ENCODE data around the gene FAM78B. TPM values are rescaled to one million over a fixed set of nuclear protein-coding genes. Genes with fewer than 3 reads are reported as not detected.

Gene FAM78B, protein sequence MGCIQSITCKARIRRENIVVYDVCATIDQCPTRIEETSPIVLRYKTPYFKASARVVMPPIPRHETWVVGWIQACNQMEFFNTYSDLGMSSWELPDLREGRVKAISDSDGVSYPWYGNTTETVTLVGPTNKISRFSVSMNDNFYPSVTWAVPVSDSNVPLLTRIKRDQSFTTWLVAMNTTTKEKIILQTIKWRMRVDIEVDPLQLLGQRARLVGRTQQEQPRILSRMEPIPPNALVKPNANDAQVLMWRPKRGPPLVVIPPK
- polyA plus RNA-seq = 1 to 10 TPM in 1 of 4 donors, under 1 TPM in 3; 0.22 to 1.3 (median 0.86) TPM
- long read RNA-seq, donor 1 = 0 reads
- long read RNA-seq, donor 2 = 0 reads
- long read RNA-seq, donor 3 = 0 reads
- long read RNA-seq, donor 4 = 0 reads
- long read RNA-seq, donor 5 = 0 reads
- long read RNA-seq, donor 6 = 0 reads
- long read RNA-seq, donor 7 = 0 reads
- long read RNA-seq, donor 8, partial matches to known transcripts = 0 of 1 reads
- long read RNA-seq, donor 8, other reads (novel, unspliced or antisense) = 0 of 1 reads
- long read RNA-seq, donor 9 = 0 reads
- long read RNA-seq, donor 10, partial matches to known transcripts = 0 of 3 reads
- long read RNA-seq, donor 10, other reads (novel, unspliced or antisense) = 0 of 3 reads

- Histone ChIP-seq H3K9me3 (ENCODE audit: control insufficient read depth in 2 of 2, insufficient read depth in 1 of 2, low read depth in 1 of 2, low read length in 1 of 2) (no peaks in the 10 kb centered on the region), H3K4me1 (ENCODE audit: control insufficient read depth in 3 of 3, insufficient read depth in 2 of 3, low read depth in 1 of 3, low read length in 2 of 3) (peaks cover 0 to 16% (median 8%) of the 10 kb centered on the region in 3 donors), H3K27ac (ENCODE audit: low read depth in 1 of 3, low read length in 2 of 3) (peak within 1 kb of the TSS; percentile 46 to 53 (median 52)), H3K4me3 (ENCODE audit: low read depth in 1 of 3, low read length in 3 of 3) (peak within 1 kb of the TSS; percentile 46 to 69 (median 64)), H3K36me3 (ENCODE audit: control insufficient read depth in 3 of 3, insufficient read depth in 2 of 3, low read depth in 1 of 3, low read length in 3 of 3) (no peaks in the 10 kb centered on the region), H3K27me3 (ENCODE audit: control insufficient read depth in 3 of 3, insufficient read depth in 3 of 3, low read length in 3 of 3) (peaks cover 4 to 34% (median 4%) of the 10 kb centered on the region in 3 donors)
- no peak for FAIRE-seq
- 1 to 2% (median 2%) methylated on average over 33 to 64 of the region's 64 CpGs for WGBS, 3 donors
- peak; percentile 88 to 93 for DNase-seq
Observed at GRCh38 chr1:166166698-166167571, at the start of gene FAM78B. TSS of gene FAM78B (minus strand) at chr1:166167001. CDS start at chr1:166166248, 753 bp downstream.

DNA sequence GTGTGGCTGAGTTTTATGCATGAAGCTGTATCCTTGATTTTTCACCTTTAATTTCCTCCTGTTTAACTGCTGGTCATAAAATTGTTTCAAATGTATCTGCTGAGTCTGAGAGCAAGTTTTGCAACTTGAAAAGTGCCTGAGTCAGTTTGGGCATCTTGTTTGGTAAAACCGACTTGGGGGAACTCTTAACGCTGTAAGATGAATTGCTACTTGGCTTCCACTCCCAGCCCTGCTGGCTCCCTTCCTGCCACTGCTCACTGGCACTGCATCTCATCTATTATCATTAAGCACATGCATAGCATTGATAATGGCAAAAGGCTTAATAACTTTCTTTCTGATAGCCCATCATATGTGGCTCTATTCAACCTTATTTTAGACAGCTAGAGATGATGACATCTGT is 35.7 kb upstream of the FAM78B start:
- WGBS, 3 donors = 76 to 88% (median 78%) methylated on average over 2 of the region's 2 CpGs
- FAIRE-seq = no peak

GRCh38 chr1:166200743-166201142 is 33.9 kb upstream of the FAM78B start:
- Histone ChIP-seq H3K27ac (ENCODE audit: low read depth in 1 of 3, low read length in 2 of 3) (no peak overlapping the region), H3K27me3 (ENCODE audit: control insufficient read depth in 3 of 3, insufficient read depth in 3 of 3, low read length in 3 of 3) (no peaks in the 10 kb centered on the region), H3K4me1 (ENCODE audit: control insufficient read depth in 3 of 3, insufficient read depth in 2 of 3, low read depth in 1 of 3, low read length in 2 of 3) (no peaks in the 10 kb centered on the region), H3K36me3 (ENCODE audit: control insufficient read depth in 3 of 3, insufficient read depth in 2 of 3, low read depth in 1 of 3, low read length in 3 of 3) (no peaks in the 10 kb centered on the region), H3K4me3 (ENCODE audit: low read depth in 1 of 3, low read length in 3 of 3) (no peak overlapping the region), H3K9me3 (ENCODE audit: control insufficient read depth in 2 of 2, insufficient read depth in 1 of 2, low read depth in 1 of 2, low read length in 1 of 2) (no peaks in the 10 kb centered on the region)
- DNase-seq (no peak), FAIRE-seq (no peak)
- 76 to 85% (median 85%) methylated on average over 2 of the region's 2 CpGs for WGBS, 3 donors

More for the DNA sequence above, 35.7 kb upstream of the FAM78B start:
- Histone ChIP-seq H3K36me3 (ENCODE audit: control insufficient read depth in 3 of 3, insufficient read depth in 2 of 3, low read depth in 1 of 3, low read length in 3 of 3) (no peaks in the 10 kb centered on the region), H3K27me3 (ENCODE audit: control insufficient read depth in 3 of 3, insufficient read depth in 3 of 3, low read length in 3 of 3) (no peaks in the 10 kb centered on the region), H3K4me1 (ENCODE audit: control insufficient read depth in 3 of 3, insufficient read depth in 2 of 3, low read depth in 1 of 3, low read length in 2 of 3) (no peaks in the 10 kb centered on the region), H3K4me3 (ENCODE audit: low read depth in 1 of 3, low read length in 3 of 3) (no peak overlapping the region), H3K9me3 (ENCODE audit: control insufficient read depth in 2 of 2, insufficient read depth in 1 of 2, low read depth in 1 of 2, low read length in 1 of 2) (no peaks in the 10 kb centered on the region), H3K27ac (ENCODE audit: low read depth in 1 of 3, low read length in 2 of 3) (no peak overlapping the region)
- no peak for DNase-seq

- no peaks in the 10 kb centered on the region for H3K36me3 ChIP-seq (ENCODE audit: control insufficient read depth in 3 of 3, insufficient read depth in 2 of 3, low read depth in 1 of 3, low read length in 3 of 3)
- FAIRE-seq (no peak), DNase-seq (peak; percentile 10 to 23)
- no peak overlapping the region for H3K27ac ChIP-seq (ENCODE audit: low read depth in 1 of 3, low read length in 2 of 3)
- no peak overlapping the region for H3K4me3 ChIP-seq (ENCODE audit: low read depth in 1 of 3, low read length in 3 of 3)
- no peaks in the 10 kb centered on the region for H3K4me1 ChIP-seq (ENCODE audit: control insufficient read depth in 3 of 3, insufficient read depth in 2 of 3, low read depth in 1 of 3, low read length in 2 of 3)
- 5 to 27% (median 18%) methylated on average over 1 of the region's 1 CpG for WGBS, 3 donors
- no peaks in the 10 kb centered on the region for H3K27me3 ChIP-seq (ENCODE audit: control insufficient read depth in 3 of 3, insufficient read depth in 3 of 3, low read length in 3 of 3)
- H3K9me3 ChIP-seq (ENCODE audit: control insufficient read depth in 2 of 2, insufficient read depth in 1 of 2, low read depth in 1 of 2, low read length in 1 of 2) = no peaks in the 10 kb centered on the region
Observed at GRCh38 chr1:166197597-166197996, 30.8 kb upstream of the FAM78B start.

DNA sequence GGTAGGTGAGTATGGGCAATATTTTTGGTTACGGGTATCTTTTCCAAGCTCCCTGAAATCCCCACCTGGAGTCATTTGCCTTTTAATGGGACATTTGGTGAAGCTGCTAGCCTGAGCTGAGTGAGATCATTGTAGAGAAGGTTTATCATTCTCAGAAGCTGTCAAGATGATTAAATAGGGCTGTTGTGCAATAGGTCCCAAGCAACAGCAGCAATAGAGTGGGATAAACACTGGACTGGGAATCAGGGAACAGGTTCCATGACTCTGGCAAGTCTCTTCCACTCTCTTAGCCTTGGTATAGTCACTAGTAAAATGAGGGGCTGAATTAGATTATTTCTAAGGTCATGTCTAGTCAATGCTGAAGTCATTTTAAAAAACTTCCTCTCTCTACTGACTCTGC is 30.3 kb upstream of the FAM78B start:
- no peaks in the 10 kb centered on the region for H3K27me3 ChIP-seq (ENCODE audit: control insufficient read depth in 3 of 3, insufficient read depth in 3 of 3, low read length in 3 of 3)
- no peaks in the 10 kb centered on the region for H3K9me3 ChIP-seq (ENCODE audit: control insufficient read depth in 2 of 2, insufficient read depth in 1 of 2, low read depth in 1 of 2, low read length in 1 of 2)
- no peak overlapping the region for H3K27ac ChIP-seq (ENCODE audit: low read depth in 1 of 3, low read length in 2 of 3)
- no peak overlapping the region for H3K4me3 ChIP-seq (ENCODE audit: low read depth in 1 of 3, low read length in 3 of 3)
- DNase-seq = peak; percentile 32 to 46
- FAIRE-seq = no peak
- WGBS, 3 donors = 31 to 60% (median 54%) methylated on average over 1 of the region's 1 CpG
- no peaks in the 10 kb centered on the region for H3K4me1 ChIP-seq (ENCODE audit: control insufficient read depth in 3 of 3, insufficient read depth in 2 of 3, low read depth in 1 of 3, low read length in 2 of 3)
- no peaks in the 10 kb centered on the region for H3K36me3 ChIP-seq (ENCODE audit: control insufficient read depth in 3 of 3, insufficient read depth in 2 of 3, low read depth in 1 of 3, low read length in 3 of 3)

- Histone ChIP-seq H3K36me3 (ENCODE audit: control insufficient read depth in 3 of 3, insufficient read depth in 2 of 3, low read depth in 1 of 3, low read length in 3 of 3) (no peaks in the 10 kb centered on the region), H3K27ac (ENCODE audit: low read depth in 1 of 3, low read length in 2 of 3) (no peak overlapping the region), H3K27me3 (ENCODE audit: control insufficient read depth in 3 of 3, insufficient read depth in 3 of 3, low read length in 3 of 3) (no peaks in the 10 kb centered on the region), H3K4me3 (ENCODE audit: low read depth in 1 of 3, low read length in 3 of 3) (no peak overlapping the region), H3K9me3 (ENCODE audit: control insufficient read depth in 2 of 2, insufficient read depth in 1 of 2, low read depth in 1 of 2, low read length in 1 of 2) (no peaks in the 10 kb centered on the region), H3K4me1 (ENCODE audit: control insufficient read depth in 3 of 3, insufficient read depth in 2 of 3, low read depth in 1 of 3, low read length in 2 of 3) (no peaks in the 10 kb centered on the region)
- DNase-seq (no peak), FAIRE-seq (no peak)
- WGBS, 3 donors = 36 to 50% (median 38%) methylated on average over 5 of the region's 5 CpGs
Observed at GRCh38 chr1:166193057-166193698, 26.4 kb upstream of the FAM78B start.

DNA sequence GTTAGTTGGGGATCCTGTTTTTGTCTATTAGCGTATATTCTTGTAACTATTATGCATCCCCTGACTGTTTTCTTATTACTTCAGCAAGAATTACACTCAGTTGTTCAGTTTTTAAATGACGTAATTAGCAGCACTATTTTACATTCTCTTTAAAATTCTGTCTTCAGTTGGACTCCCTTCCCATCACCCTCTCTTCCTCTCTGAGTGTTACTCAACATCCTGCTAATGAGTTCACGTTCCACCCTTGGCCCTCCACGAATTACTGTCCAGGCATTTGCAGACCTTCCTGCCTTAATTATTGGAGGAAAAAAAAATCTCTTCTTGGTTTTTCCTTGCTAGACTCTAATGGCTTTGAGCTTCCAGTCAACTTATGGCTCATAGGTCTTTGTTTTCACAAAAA is 23.6 kb upstream of the FAM78B start:
- Histone ChIP-seq H3K4me1 (ENCODE audit: control insufficient read depth in 3 of 3, insufficient read depth in 2 of 3, low read depth in 1 of 3, low read length in 2 of 3) (no peaks in the 10 kb centered on the region), H3K36me3 (ENCODE audit: control insufficient read depth in 3 of 3, insufficient read depth in 2 of 3, low read depth in 1 of 3, low read length in 3 of 3) (no peaks in the 10 kb centered on the region), H3K4me3 (ENCODE audit: low read depth in 1 of 3, low read length in 3 of 3) (no peak overlapping the region), H3K27me3 (ENCODE audit: control insufficient read depth in 3 of 3, insufficient read depth in 3 of 3, low read length in 3 of 3) (peaks cover 0 to 2% (median 0%) of the 10 kb centered on the region in 3 donors), H3K9me3 (ENCODE audit: control insufficient read depth in 2 of 2, insufficient read depth in 1 of 2, low read depth in 1 of 2, low read length in 1 of 2) (no peaks in the 10 kb centered on the region), H3K27ac (ENCODE audit: low read depth in 1 of 3, low read length in 2 of 3) (no peak overlapping the region)
- FAIRE-seq (no peak), DNase-seq (no peak)
- 61 to 67% (median 65%) methylated on average over 4 of the region's 4 CpGs for WGBS, 3 donors

GRCh38 chr1:166189126-166189525 is 22.3 kb upstream of the FAM78B start:
- no peak overlapping the region for H3K27ac ChIP-seq (ENCODE audit: low read depth in 1 of 3, low read length in 2 of 3)
- DNase-seq (no peak), FAIRE-seq (no peak)
- H3K4me3 ChIP-seq (ENCODE audit: low read depth in 1 of 3, low read length in 3 of 3) = no peak overlapping the region
- no peaks in the 10 kb centered on the region for H3K4me1 ChIP-seq (ENCODE audit: control insufficient read depth in 3 of 3, insufficient read depth in 2 of 3, low read depth in 1 of 3, low read length in 2 of 3)
- 45 to 57% (median 47%) methylated on average over 2 of the region's 2 CpGs for WGBS, 3 donors
- H3K27me3 ChIP-seq (ENCODE audit: control insufficient read depth in 3 of 3, insufficient read depth in 3 of 3, low read length in 3 of 3) = peaks cover 0 to 9% (median 0%) of the 10 kb centered on the region in 3 donors
- H3K36me3 ChIP-seq (ENCODE audit: control insufficient read depth in 3 of 3, insufficient read depth in 2 of 3, low read depth in 1 of 3, low read length in 3 of 3) = no peaks in the 10 kb centered on the region
- no peaks in the 10 kb centered on the region for H3K9me3 ChIP-seq (ENCODE audit: control insufficient read depth in 2 of 2, insufficient read depth in 1 of 2, low read depth in 1 of 2, low read length in 1 of 2)
